ENCODE measurements around the gene HBA1.
"Not testable (repeated sequence)": the region's sequence is repeated elsewhere in the genome, so short reads cannot be mapped to it uniquely, and the experiment has no call there.

HBA1 gene

GRCh38 chr16:160242-160641 lies 16.2 kb upstream of the HBA1 start:
- not testable (repeated sequence) for DNase-seq

- DNase-seq, result no peak
Measured at GRCh38 chr16:160691-161190, 15.7 kb upstream of the HBA1 start.

- DNase-seq, result no peak
Measured at GRCh38 chr16:162271-162991, 14.0 kb upstream of the HBA1 start.

GRCh38 chr16:163139-163538 lies 13.3 kb upstream of the HBA1 start:
- DNase-seq, result not testable (repeated sequence)

GRCh38 chr16:163696-164095 lies 12.8 kb upstream of the HBA1 start:
- DNase-seq, result not testable (repeated sequence)

- DNase-seq, result not testable (repeated sequence)
Measured at GRCh38 chr16:164134-164823, 12.2 kb upstream of the HBA1 start.

DNA sequence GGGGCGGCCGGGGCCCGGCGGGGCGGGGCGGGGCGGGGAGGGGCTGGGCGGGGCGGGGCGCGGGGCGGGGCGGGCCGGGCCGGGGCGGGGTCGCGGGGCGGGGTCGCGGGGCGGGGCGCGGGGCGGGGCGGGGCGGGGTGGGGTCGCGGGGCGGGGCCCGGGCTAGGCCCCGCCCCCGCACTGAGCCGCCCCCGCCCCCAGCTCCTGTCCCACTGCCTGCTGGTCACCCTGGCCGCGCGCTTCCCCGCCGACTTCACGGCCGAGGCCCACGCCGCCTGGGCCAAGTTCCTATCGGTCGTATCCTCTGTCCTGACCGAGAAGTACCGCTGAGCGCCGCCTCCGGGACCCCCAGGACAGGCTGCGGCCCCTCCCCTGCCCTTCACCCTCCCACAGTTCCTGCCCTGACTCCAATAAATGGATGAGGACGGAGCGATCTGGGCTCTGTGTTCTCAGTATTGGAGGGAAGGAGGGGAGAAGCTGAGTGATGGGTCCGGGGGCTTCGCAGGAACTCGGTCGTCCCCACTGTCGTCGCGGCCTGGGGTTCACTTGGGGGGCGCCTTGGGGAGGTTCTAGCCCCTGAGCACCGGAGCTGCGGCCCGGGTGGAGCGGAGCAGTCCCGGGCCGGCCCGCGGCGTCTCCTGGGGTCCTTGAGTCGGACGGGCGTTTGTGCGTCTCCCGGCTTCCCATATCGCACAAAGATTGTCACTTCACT lies 11.5 kb upstream of the HBA1 start:
- DNase-seq, result no peak

- no peak for DNase-seq
Measured at GRCh38 chr16:165539-166374, 10.7 kb upstream of the HBA1 start, which contains the start of gene HBM. HBM (plus strand) TSS chr16:165978; CDS start chr16:165998, 20 bp downstream.

DNA sequence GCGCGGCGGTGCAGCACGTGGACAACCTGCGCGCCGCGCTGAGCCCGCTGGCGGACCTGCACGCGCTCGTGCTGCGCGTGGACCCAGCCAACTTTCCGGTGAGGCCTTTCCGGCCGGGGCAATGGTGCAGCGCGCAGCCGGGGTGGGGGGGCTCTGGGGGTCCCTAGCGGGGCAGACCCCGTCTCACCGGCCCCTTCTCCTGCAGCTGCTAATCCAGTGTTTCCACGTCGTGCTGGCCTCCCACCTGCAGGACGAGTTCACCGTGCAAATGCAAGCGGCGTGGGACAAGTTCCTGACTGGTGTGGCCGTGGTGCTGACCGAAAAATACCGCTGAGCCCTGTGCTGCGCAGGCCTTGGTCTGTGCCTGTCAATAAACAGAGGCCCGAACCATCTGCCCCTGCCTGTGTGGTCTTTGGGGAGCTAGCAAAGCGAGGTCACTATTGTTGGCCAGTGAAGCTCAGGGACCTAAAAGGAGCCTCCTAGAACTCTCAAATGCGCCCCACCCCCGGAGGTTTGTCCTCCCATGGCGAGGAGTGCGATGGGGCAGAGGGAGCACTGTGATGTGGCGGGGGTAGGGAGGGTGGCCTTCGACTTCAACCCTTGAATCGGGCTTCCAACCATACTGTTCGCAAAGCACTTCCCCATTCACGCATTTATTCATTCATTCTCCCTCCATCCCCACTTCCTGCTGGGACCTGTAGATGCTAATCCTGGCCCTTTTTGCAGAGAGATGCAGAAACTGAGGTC lies 9.9 kb upstream of the HBA1 start:
- no peak for DNase-seq

DNA sequence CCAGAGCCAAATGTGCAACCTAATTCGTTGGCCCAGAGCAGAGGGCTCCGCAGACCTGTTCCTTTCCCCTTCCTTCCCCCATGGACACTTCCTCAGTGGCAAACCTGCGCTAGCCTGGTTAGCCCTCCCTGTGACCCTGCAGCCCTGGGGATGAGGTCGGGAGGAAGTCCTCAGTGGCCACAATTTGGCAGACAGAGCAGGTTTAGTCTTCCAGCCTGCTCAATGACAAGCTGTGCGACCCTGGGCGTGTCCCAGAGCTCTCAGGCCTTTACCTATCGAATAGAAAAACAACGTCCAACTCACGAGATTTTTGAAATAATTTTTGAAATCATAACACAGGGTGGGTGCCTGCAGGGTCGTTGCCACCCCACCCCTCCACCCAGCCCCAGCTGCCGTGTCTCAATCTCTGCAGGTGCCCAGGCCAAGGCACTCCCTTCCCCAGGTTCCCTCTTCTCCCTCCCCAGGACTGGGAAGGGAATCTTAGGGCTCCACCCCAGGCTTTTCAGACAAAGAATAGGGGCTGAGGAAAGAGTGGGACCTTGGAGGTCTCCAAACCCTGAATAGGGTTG lies 9.3 kb upstream of the HBA1 start:
- DNase-seq, result no peak

DNA sequence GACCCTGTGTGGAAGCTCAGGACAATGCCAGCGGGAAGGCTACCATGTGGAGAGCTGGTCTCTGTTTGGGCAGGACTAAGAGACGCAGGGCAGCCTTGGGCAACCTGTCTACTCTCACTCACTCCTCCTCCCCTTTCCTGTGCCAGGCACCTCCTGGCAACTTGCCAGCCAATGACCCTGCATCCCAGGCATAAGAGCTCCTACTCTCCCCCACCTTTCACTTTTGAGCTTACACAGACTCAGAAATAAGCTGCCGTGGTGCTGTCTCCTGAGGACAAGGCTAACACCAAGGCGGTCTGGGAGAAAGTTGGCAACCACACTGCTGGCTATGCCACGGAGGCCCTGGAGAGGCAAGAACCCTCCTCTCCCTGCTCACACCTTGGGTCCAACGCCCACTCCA lies 8.1 kb upstream of the HBA1 start:
- no peak for DNase-seq

DNA sequence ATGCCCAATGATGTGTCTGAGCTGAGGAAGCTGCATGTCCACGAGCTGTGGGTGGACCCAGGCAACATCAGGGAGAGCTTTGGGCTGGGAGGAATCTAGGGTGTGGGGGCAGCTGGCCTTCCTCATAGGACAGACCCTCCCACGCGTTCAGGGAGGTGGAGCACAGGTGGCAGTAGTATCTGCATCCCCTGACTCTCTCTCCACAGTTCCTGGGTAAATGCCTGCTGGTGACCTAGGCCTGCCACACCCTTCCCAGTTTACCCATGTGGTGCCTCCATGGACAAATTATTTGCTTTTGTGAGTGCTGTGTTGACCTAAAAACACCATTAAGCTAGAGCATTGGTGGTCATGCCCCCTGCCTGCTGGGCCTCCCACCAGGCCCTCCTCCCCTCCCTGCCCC lies 7.5 kb upstream of the HBA1 start:
- no peak for DNase-seq

DNA sequence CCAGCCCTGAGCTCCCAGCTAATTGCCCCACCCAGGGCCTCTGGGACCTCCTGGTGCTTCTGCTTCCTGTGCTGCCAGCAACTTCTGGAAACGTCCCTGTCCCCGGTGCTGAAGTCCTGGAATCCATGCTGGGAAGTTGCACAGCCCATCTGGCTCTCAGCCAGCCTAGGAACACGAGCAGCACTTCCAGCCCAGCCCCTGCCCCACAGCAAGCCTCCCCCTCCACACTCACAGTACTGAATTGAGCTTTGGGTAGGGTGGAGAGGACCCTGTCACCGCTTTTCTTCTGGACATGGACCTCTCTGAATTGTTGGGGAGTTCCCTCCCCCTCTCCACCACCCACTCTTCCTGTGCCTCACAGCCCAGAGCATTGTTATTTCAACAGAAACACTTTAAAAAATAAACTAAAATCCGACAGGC lies 6.4 kb upstream of the HBA1 start:
- not testable (repeated sequence) for DNase-seq

DNA sequence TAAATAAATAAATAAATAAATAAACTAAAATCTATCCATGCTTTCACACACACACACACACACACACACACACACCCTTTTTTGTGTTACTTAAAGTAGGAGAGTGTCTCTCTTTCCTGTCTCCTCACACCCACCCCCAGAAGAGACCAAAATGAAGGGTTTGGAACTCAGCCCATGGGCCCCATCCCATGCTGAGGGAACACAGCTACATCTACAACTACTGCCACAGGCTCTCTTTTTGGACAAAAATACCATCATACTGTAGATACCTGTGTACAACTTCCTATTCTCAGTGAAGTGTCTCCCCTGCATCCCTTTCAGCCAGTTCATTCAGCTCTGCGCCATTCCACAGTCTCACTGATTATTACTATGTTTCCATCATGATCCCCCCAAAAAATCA lies 5.7 kb upstream of the HBA1 start:
- no peak for DNase-seq

- not testable (repeated sequence) for DNase-seq
Measured at GRCh38 chr16:172374-172941, 4.0 kb upstream of the HBA1 start, which contains the start of gene HBA2. HBA2 (plus strand) TSS chr16:172876; CDS start chr16:172913, 37 bp downstream.

- DNase-seq, result not testable (repeated sequence)
Measured at GRCh38 chr16:173211-173854, 3.1 kb upstream of the HBA1 start.

GRCh38 chr16:173928-174769 lies 2.3 kb upstream of the HBA1 start:
- not testable (repeated sequence) for DNase-seq

GRCh38 chr16:175011-175949 lies 1.2 kb upstream of the HBA1 start:
- no peak for DNase-seq
